MM.1S (cell line): ENCODE measurements around the gene TADA2B.

Experiments
- CTCF ChIP-seq: fragments of 300-600 bp; sonication (generic); IDR thresholded peaks from 2 replicates; pipeline ENCODE4 v1.5.1; 2016; ENCODE audit warnings: antibody characterized with exemption, low read length, mixed read lengths
- EZH2 ChIP-seq: fragments of 300-600 bp; sonication (generic); optimal IDR thresholded peaks from 2 replicates; pipeline ENCODE3; 2017; ENCODE audit warnings: low read depth, mild to moderate bottlenecking, antibody characterized with exemption, low read length, mixed read lengths
- EZH2phosphoT487 ChIP-seq: fragments of 300-600 bp; sonication (generic); IDR thresholded peaks from 2 replicates; pipeline ENCODE4 v1.6.1; 2018; ENCODE audit warnings: antibody characterized with exemption, low read length

- TF ChIP-seq EZH2 (no peak), CTCF (no peak), EZH2phosphoT487 (no peak)
Observed at GRCh38 chr4:7074426-7074825, 31.3 kb downstream of the TADA2B start.
